Ovary (tissue), 3 donors: ENCODE measurements around the gene ATF3.

Experiments used
- POLR2A ChIP-seq: fragments of 450-650 bp; IDR thresholded peaks from one replicate; pipeline ENCODE4 v1.6.1; 2017; ENCODE audit warnings: antibody characterized with exemption, mild to moderate bottlenecking, moderate library complexity
- TF ChIP-seq, protein P1 (sequence below), 3 donors: fragments of 450-650 bp in 2 of 3; fragments of 200-600 bp in 1 of 3; IDR thresholded peaks; one replicate each; pipeline versions ENCODE4 v1.5.1 to v1.8.0; 2016 to 2022; ENCODE audit warnings: antibody characterized with exemption in 3 of 3, mild to moderate bottlenecking in 1 of 3
- donor health status: DM: no; HTN: no; CAD: no.

DNA sequence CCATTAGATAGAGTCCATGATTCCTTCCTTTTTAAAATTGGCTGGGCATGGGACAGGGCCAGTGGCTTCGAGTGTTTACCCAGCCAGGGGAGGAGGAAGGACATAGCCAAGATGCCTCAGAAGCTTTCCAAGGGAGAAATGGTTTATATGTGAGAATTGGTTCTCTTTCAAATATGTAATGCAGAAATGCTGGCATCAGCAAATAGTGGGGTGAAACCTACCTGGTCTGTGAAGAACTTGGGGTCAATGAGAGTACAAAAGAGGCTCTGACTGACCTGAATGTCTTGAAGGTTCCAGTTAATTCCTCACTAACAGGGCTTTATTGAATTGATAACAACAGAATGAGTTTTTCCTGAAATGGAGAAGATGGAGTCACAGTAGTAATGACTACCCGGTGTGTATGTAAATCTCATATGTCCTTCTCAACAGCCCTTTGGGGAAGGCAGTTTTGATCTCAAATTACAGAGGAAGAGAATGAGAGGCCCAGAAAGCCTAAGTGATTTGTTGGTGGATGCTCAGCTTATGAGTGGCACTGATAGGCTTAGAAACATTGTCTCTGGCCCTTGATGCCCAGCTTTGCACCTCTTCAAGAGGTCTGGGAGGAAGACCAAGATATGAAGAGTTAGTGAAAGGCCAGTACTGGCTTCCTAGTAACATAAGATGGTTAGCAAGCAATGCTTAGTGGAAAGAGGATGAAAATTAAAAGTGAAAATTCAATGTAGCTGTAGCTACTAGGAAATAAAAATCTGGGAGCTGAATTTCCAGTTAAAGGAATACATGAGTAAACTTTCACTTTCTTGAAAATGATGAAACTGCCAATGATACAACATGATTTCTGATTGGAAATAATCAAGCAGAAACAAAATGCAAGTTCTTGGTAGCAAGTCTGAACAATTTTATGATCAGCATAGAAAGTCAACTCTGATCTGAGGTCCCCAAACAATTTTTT is 2.7 kb downstream of the ATF3 start:
- no peak for TF ChIP-seq POLR2A
- TF ChIP-seq, protein P1, sequence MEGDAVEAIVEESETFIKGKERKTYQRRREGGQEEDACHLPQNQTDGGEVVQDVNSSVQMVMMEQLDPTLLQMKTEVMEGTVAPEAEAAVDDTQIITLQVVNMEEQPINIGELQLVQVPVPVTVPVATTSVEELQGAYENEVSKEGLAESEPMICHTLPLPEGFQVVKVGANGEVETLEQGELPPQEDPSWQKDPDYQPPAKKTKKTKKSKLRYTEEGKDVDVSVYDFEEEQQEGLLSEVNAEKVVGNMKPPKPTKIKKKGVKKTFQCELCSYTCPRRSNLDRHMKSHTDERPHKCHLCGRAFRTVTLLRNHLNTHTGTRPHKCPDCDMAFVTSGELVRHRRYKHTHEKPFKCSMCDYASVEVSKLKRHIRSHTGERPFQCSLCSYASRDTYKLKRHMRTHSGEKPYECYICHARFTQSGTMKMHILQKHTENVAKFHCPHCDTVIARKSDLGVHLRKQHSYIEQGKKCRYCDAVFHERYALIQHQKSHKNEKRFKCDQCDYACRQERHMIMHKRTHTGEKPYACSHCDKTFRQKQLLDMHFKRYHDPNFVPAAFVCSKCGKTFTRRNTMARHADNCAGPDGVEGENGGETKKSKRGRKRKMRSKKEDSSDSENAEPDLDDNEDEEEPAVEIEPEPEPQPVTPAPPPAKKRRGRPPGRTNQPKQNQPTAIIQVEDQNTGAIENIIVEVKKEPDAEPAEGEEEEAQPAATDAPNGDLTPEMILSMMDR (IDR thresholded peaks at IDR 0.05) = no peak
